Retina (tissue), 1 donor: ENCODE data around the gene MREG.

Source experiments
- DNase-seq: peaks from one replicate; pipeline ENCODE4 v3.0.0-alpha.2; 2016

MREG gene

DNA sequence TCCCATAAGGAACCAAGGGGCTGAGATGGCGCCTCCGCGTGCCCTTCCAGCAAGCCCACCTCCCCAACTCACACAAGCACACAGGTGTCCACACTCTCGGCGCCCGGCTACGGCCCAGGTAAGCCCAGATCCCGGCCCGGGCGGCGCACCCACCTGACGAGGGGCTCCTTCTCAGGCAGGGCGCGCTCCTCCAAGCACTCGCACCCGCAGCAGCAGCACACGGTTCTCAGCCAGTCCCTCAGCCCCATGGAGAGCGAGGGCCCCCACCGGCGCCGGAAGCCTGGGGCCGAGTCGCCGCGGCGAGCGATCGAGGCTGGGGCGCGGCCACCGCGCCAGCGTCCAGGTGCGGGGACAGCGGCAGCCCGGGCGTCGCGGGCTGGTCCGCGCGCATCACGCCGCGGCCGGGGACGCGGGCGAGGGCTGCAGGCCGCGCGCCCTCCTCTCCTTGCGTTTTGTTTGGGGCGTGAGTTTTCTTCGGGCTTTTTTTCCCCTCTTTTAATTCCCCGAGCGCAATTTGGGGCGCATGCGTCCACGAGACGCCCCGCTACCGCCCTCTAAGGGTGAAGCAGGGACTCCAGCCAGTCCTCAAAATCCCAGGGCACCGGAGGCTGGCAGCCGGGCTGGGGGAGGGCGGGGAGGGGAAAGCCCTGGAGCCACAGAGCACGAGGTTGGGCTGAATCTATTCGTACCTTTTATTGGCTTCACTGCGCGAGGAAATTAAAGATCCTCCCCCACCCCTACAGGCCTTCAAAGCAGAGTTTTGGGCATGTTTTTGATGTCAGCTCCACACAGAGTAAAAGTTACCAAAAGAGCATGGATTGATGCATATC, at the start of gene MREG:
MREG (minus strand) TSS at position 472 of the 830 bp plus-strand sequence; CDS start at position 248, 224 bp downstream.
- DNase-seq, result peak; percentile 68

DNA sequence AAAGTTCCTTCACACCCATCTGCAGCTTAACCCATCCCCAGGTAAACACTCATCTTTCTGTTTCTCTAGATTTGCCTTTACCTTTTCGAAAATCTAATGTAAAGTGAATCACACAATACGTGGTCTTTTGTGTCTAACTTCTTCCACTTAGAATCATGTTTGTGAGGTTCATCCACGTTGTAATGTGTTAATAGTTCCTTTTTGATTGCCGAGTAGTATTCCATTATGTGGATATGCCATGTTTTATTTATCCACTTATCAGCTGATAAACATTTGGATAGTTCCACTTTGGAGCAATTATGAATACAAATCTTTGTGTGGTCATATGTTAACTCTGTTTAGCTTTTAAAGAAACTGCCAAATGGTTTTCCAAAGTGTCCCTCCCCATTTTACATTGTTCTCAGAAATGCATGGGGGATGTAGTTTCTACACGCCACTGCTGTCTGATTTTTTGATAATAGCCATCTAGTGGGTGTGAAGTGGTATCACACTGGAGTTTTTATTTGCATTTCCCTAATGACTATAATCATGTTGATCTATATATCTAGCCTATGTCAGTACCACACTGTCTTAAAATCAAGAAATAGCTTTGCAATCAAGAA, 46.0 kb upstream of the MREG start:
- no peak for DNase-seq

DNA sequence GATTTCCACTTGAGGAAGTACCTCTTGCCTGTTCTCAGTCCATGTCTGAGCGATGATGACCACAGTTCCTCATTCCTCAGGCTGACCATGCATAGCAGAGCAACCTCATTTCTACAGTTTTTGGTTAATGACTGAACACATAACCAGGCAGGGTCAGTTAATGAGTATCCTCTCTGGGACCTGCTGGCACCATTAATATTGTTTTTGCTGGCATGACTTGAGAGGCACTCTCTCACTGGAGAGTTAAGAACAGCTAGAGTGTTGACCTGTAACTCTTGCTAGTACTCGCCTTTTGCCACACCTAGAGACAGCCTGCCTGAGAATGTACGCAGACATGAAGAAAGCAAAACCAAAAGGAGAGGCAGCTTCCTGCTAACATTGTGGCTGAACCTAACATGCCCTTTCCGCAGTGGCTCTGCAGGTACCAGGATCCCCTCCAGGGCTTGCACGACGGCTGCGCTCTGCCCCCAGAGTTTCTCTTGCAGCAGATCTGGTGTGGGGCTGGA, 44.4 kb upstream of the MREG start:
- DNase-seq, result no peak

GRCh38 chr2:216056739-216057138, 43.4 kb upstream of the MREG start:
- DNase-seq, result no peak

- DNase-seq, result no peak
Observed at GRCh38 chr2:216055680-216056079, 42.3 kb upstream of the MREG start.

DNA sequence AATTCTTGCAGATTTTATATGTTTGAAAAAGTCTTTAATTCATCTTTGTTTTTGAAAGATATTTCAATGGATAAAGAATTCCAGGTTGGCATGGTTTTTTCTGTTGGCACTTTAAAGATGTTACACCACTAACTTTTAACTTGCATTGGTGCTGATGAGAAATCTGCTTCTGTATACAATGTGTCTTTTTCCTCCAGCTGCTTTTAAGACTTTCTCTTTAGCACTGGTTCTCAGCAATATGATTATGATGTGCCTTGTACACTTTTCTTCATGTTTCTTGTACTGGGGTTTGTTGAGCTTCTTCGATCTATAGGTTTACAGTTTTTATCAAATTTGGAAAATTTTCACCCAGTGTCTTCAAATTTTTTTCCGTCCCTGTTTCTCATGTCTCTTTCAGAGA, 39.1 kb upstream of the MREG start:
- DNase-seq, result no peak

GRCh38 chr2:216051350-216051749, 38.0 kb upstream of the MREG start:
- no peak for DNase-seq

- no peak for DNase-seq
Observed at GRCh38 chr2:216049452-216049851, 36.1 kb upstream of the MREG start.

DNA sequence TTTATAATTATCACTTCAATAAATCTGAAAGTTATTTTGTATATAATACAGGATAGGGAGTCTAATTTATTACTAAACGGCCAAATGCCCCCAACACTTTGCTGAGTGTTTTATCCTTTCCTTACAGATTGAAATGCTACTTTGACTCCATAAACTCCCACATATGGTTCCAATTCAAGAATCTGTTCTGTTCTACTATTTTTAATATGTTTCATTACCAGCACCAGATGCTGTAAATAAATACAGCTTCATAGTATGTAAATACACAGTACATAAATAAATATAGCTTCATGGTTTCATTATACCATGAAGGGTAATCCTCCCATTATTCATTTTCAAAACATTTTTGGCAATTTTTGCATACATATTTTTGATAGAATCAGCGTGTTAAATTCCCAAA, 34.0 kb upstream of the MREG start:
- no peak for DNase-seq

GRCh38 chr2:216044883-216045486, 31.6 kb upstream of the MREG start:
- no peak for DNase-seq

DNA sequence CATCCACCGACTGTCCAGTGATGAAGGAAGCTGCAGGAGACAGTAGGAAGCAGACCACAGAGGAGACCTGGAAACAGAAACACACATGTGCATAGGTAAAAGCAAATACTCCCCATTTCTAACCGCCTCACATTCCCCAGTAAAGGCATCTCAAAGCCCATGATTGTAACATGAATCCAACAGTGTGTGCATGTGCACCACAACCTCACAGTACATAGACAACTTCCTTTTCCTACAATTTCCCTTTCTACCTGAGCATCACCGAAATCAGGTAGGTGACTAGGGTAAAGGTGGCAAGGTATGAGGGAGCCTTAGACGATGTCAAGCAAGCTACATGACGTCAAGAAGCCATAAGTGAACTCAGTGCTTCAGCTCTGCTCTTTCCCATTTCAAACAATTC, 30.6 kb upstream of the MREG start:
- DNase-seq, result no peak

DNA sequence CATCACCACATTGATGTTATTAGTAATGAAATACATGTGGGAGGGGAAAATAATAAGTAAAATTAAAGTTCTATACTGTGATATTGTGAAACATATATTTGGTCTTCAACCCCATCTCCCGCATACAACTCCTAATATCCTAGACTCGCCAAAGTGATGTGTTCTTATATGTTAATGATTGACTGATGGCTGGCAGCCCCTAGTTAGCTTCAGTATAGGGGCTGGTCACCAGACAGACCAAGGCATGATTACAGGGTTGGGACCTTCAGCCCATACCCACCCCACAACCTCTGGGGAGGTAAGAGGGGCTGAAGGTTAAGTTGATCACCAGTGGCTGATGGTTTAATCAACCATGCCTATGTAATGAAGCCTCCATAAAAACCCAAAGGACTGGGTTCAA, 28.1 kb upstream of the MREG start:
- no peak for DNase-seq

GRCh38 chr2:216039918-216040317, 26.6 kb upstream of the MREG start:
- no peak for DNase-seq

DNA sequence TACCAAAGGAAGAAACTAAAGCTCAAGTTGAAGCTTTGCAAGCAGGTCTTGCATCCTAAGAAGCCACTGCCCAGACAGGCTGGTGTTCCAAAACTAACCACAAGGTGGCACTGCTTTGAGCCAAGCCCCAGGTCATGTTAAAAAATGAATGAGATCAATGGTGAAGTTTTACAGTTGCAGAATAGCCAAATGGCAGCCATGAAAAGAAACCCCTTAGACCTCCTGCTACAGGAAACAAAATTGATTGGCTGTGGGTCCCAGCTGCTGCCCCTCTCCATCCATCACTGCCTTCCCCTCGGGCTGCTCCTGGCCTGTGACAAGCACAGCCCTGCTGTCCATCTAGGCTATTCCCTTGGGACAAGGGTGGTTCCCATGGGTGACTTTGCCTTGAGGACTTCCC, 20.7 kb upstream of the MREG start:
- DNase-seq, result peak; percentile 79

GRCh38 chr2:216033403-216033802, 20.1 kb upstream of the MREG start:
- DNase-seq, result no peak

DNA sequence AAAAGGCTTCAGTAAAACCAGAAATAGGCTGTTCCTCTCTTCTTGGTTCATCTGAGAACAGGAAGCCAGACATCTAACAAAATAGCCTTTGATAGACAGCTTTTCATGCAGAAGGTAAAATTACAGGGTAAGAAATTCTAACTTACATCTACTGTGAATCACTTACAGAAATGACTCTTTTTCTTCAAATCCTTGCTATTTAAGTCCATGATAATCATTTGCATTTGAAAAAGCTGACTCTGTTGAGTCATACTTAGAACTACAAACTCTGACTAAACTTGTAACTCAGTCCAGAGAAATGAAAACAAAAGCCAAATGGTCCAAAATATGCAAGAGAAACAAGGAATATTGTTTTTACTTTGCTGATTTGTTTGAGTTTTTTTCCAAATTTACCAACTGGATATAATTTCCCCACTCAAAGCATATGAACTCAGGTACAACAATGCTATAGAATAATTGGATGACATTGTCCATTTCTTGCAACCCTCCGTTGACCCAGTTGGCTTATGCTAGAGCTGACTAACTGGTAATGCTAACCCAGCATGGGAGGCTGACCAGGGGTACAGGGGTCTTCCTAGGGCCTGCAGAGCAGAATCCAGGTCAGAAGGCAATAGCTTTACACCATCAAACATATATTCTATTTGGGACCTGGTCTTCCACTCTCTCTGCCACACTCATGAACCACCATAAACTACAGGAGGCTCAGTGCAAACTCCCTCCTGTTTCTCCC, 18.8 kb upstream of the MREG start:
- DNase-seq, result no peak

DNA sequence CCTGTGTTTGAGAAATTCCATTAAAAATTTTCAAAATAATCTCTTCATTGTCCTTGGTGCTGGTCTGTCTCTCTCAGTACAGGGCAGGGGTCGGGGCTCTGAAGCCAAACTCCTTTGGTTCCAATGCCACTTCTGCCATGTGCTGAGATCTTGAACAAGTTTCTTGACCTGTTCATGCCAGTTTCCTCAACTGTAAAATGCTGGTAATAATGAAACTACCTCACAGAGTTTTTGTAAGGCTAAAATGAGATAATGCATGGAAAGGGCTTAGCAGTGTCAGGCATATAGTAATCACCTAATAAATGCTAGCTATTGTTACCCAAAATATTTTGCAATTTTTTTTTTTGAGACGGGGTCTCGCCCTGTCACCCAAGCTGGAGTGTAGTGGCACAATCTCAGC, 16.9 kb upstream of the MREG start:
- no peak for DNase-seq

DNA sequence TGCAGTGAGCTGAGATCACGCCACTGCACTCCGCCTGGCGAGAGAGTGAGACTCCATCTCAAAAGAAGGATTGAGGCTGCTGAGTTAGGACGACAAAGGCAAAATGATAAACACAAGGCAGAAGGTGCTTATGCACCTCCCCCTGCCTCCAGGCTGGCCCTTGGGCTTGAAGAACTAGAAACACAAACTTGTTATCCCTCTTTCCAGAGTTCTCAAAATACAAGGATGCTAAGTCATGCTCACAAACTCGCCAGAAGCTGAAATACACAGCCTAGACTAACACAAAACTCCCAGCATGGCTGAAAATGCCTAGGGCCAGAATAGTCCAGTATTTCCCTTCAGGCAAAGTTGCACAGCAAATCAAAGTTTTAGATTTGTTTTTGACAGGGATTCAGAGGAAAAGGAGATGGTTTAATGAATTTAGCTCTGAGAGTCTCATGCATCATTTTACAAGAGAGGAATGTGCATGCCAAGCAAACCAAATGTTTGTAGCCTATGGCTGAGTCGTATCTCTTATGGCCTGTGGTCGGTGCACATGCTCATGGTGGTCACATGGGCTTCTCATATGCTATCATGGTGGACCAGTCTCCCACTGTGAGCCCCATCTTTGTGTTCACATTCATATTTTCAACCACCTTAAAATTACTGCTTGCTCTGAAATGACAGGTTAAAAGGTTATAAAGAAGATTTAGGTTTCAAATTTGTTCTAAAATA, 16.2 kb upstream of the MREG start:
- no peak for DNase-seq

DNA sequence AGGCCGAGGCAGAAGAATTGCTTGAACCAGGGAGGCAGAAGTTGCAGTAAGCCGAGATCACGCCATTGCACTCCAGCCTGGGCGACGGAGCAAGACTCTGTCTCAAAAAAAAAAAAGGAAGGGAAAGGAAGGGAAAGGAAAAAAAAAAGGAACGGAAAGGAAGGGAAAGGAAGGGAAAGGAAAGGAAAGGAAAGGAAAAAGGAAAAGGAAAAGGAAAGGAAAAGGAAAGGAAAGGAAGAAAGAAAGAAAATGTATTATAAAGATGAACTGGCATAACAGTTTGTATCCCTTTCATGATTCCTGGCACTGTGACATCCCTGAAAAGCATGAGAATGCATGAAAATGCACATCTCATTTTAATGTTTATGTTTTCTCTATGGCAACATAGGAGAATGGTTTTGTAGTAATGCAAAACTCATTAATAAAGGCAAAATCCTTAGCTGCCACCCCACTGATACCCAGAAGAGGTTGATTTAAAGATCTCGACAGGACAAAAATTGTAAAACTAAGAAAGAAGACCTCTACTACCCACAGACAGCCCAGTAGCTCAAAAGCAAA, 11.5 kb upstream of the MREG start:
- DNase-seq, result no peak

DNA sequence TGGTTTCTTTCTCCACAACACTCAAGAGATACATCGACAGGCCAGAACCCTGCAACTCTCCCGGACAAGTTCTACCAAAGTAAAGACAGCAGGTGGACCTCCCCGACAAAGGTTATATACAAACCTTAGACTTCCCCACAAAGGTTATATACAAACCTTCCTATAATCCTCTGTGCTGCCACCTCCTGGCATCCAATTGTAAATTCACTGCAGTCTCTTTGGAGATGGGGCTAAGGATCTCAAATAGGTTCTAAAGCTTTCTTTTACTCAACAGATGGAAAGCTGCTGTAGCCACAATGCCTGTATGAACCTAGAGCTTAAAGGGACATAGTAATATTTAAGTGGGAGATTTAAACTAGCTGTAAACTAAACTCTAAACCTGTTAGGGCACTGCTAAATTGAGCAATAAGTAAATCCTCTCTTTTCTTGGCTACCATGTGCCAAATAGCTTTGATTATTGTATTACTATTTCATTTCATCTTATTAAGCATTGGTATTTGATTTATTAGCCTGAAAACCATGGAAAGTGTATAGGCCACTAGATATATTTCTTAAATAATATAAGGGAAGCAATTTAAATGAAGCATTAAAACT, 9.8 kb upstream of the MREG start:
- DNase-seq, result peak; percentile 15

- DNase-seq, result no peak
Observed at GRCh38 chr2:216021768-216022565, 8.6 kb upstream of the MREG start.
